Cardiac muscle cell (in vitro differentiated cells and primary cell): ENCODE measurements around the gene DSTN. TPM values are rescaled to one million over a fixed set of nuclear protein-coding genes. Genes with fewer than 3 reads are reported as not detected.

ENCODE experiments used
- DNase-seq, 2 donors: peaks; one replicate each; pipeline versions ENCODE4 v3.0.0 to v3.0.0-alpha.2; 2010 to 2017; ENCODE audit warnings: low read depth in 1 of 2, low spot score in 1 of 2
- H3K27ac ChIP-seq: fragments of 200-600 bp; sonication (generic); 2 replicates; pipeline ENCODE4 v1.5.1; 2016
- H3K27me3 ChIP-seq: fragments of 200-600 bp; sonication (generic); 2 replicates; pipeline ENCODE4 v1.6.0; 2016; ENCODE audit warnings: control low read depth
- H3K36me3 ChIP-seq: fragments of 200-600 bp; sonication (generic); 2 replicates; pipeline ENCODE4 v1.5.1; 2016; ENCODE audit warnings: control low read depth
- H3K4me1 ChIP-seq: fragments of 200-600 bp; sonication (generic); 2 replicates; pipeline ENCODE4 v1.8.1; 2017; ENCODE audit warnings: low read depth, mild to moderate bottlenecking, mixed run types
- H3K4me3 ChIP-seq: fragments of 200-600 bp; sonication (generic); 2 replicates; pipeline ENCODE4 v1.5.1; 2016; ENCODE audit warnings: mild to moderate bottlenecking
- H3K9me3 ChIP-seq: fragments of 200-600 bp; sonication (generic); 2 replicates; pipeline ENCODE4 v1.5.1; 2017; ENCODE audit warnings: low read depth, mild to moderate bottlenecking, control low read depth
- CTCF ChIP-seq: IDR thresholded peaks from 2 replicates; pipeline ENCODE4 v1.5.1; 2012; ENCODE audit warnings: low read depth, mild to moderate bottlenecking, low read length
- polyA plus RNA-seq: library from polyadenylated mRNA; unstranded; fragments of >200 nt; fragmentation: Nextera tagmentation; extraction: Ambion mirVana; gene quantifications from 2 replicates; pipeline ENCODE4 v1.2.1, GENCODE V29; 2016
- total RNA-seq: library from RNA; depleted of rRNA; stranded (reverse); fragments of >200 nt; gene quantifications from 2 replicates; pipeline ENCODE4 v1.2.3, GENCODE V29; 2016

DSTN gene
- total and polyA plus RNA-seq, 2 experiments from 2014 or later = 231 to 743 TPM

- TF ChIP-seq CTCF = no peak
- Histone ChIP-seq H3K4me3 (no peak overlapping the region), H3K27ac (peak overlapping the region; percentile 19), H3K27me3 (no peaks in the 10 kb centered on the region), H3K9me3 (no peaks in the 10 kb centered on the region), H3K4me1 (no peaks in the 10 kb centered on the region), H3K36me3 (peaks cover 70% of the 10 kb centered on the region)
- no peak for DNase-seq
These were observed 35.3 kb downstream of the DSTN start for GRCh38 chr20:17605131-17605660.

GRCh38 chr20:17606001-17606400 lies 36.1 kb downstream of the DSTN start:
- H3K9me3 ChIP-seq = no peaks in the 10 kb centered on the region
- H3K4me3 ChIP-seq = no peak overlapping the region
- H3K4me1 ChIP-seq = no peaks in the 10 kb centered on the region
- peaks cover 66% of the 10 kb centered on the region for H3K36me3 ChIP-seq
- no peaks in the 10 kb centered on the region for H3K27me3 ChIP-seq
- DNase-seq = no peak
- TF ChIP-seq CTCF = no peak
- H3K27ac ChIP-seq = peak overlapping the region; percentile 30

- Histone ChIP-seq H3K36me3 (peaks cover 46% of the 10 kb centered on the region), H3K4me1 (no peaks in the 10 kb centered on the region), H3K27me3 (no peaks in the 10 kb centered on the region), H3K27ac (peak overlapping the region; percentile 71), H3K9me3 (no peaks in the 10 kb centered on the region), H3K4me3 (no peak overlapping the region)
- no peak for TF ChIP-seq CTCF
- no peak for DNase-seq
These were observed 39.0 kb downstream of the DSTN start for GRCh38 chr20:17608701-17609497.

- no peak overlapping the region for H3K4me3 ChIP-seq
- no peaks in the 10 kb centered on the region for H3K27me3 ChIP-seq
- H3K9me3 ChIP-seq = no peaks in the 10 kb centered on the region
- DNase-seq = no peak
- peaks cover 38% of the 10 kb centered on the region for H3K36me3 ChIP-seq
- peaks cover 8% of the 10 kb centered on the region for H3K4me1 ChIP-seq
- peak overlapping the region; percentile 71 for H3K27ac ChIP-seq
- no peak for TF ChIP-seq CTCF
These were observed 40.0 kb downstream of the DSTN start for GRCh38 chr20:17609811-17610377.

GRCh38 chr20:17610566-17611289 lies 40.9 kb downstream of the DSTN start:
- no peak for TF ChIP-seq CTCF
- Histone ChIP-seq H3K27ac (peak overlapping the region; percentile 71), H3K9me3 (no peaks in the 10 kb centered on the region), H3K4me1 (peaks cover 8% of the 10 kb centered on the region), H3K4me3 (no peak overlapping the region), H3K36me3 (peaks cover 29% of the 10 kb centered on the region), H3K27me3 (no peaks in the 10 kb centered on the region)
- DNase-seq = no peak
